OCI-LY7 (cell line): ENCODE results near the gene MAPK4. TPM values are rescaled to one million over a fixed set of nuclear protein-coding genes. Genes with fewer than 3 reads are reported as not detected.
"Not testable (repeated sequence)": the region's sequence is repeated elsewhere in the genome, so short reads cannot be mapped to it uniquely, and the experiment has no call there.

ENCODE experiments used
- Bru-seq: library from RNA; stranded (reverse); fragments of 400-500 nt; gene quantifications from one replicate; lab custom pipeline; 2021; lab: Mats Ljungman, UMichigan
- BruChase-seq, 2 experiments: library from RNA; stranded (reverse); fragments of 400-500 nt; gene quantifications; one replicate each; lab custom pipeline; 2021; lab: Mats Ljungman, UMichigan
- BruUV-seq: library from RNA; stranded (reverse); fragments of 400-500 nt; replicated peaks from 2 replicates; lab custom pipeline; 2021; lab: Mats Ljungman, UMichigan
- CTCF ChIA-PET: fragments of 300-600 bp; sonication (Branson Sonifier 250); formaldehyde crosslinking; loops from one replicate; lab custom pipeline; 2022; ENCODE audit warnings: antibody characterized with exemption; ENCODE audit not compliant: unreplicated experiment; lab: Charles Lee
- POLR2A ChIA-PET: fragments of 300-600 bp; sonication (Branson Sonifier 250); formaldehyde crosslinking; loops from one replicate; lab custom pipeline; 2022; ENCODE audit warnings: antibody characterized with exemption; lab: Charles Lee
- DNase-seq: peaks from one replicate; pipeline ENCODE4 v3.0.0-alpha.2; 2015; ENCODE audit warnings: low spot score
- H2AFZ ChIP-seq: fragments of 200-600 bp; sonication (generic), shearing (Covaris generic); 2 replicates; pipeline ENCODE4 v1.6.1; 2014; ENCODE audit warnings: mild to moderate bottlenecking, antibody characterized with exemption, low read length, moderate library complexity
- H3K27ac ChIP-seq: fragments of 200-600 bp; sonication (generic); 2 replicates; pipeline ENCODE4 v1.5.1; 2014; ENCODE audit warnings: mixed run types, low read depth, mild to moderate bottlenecking, moderate library complexity, low read length, inconsistent platforms; ENCODE audit not compliant: poor library complexity, severe bottlenecking
- H3K36me3 ChIP-seq: fragments of 200-600 bp; sonication (generic); 2 replicates; pipeline ENCODE4 v1.6.1; 2014; ENCODE audit warnings: mild to moderate bottlenecking, antibody characterized with exemption, low read length, moderate library complexity, mixed read lengths; ENCODE audit not compliant: insufficient read depth
- H3K4me1 ChIP-seq: fragments of 200-600 bp; sonication (generic); 2 replicates; pipeline ENCODE4 v1.5.1; 2014; ENCODE audit warnings: mild to moderate bottlenecking, low read length; ENCODE audit not compliant: insufficient read depth, poor library complexity, severe bottlenecking
- H3K4me2 ChIP-seq: fragments of 200-600 bp; sonication (generic); 2 replicates; pipeline ENCODE4 v1.6.1; 2014; ENCODE audit warnings: mild to moderate bottlenecking, low read length
- H3K4me3 ChIP-seq: fragments of 200-600 bp; sonication (generic); 2 replicates; pipeline ENCODE4 v1.5.1; 2014; ENCODE audit warnings: mild to moderate bottlenecking, low read depth, low read length; ENCODE audit not compliant: poor library complexity, severe bottlenecking
- H3K79me2 ChIP-seq: fragments of 200-600 bp; sonication (generic); 2 replicates; pipeline ENCODE4 v1.6.1; 2016; ENCODE audit warnings: low read depth, mild to moderate bottlenecking, low read length, moderate library complexity, mixed read lengths; ENCODE audit not compliant: insufficient read depth
- H3K9me2 ChIP-seq: fragments of 200-600 bp; sonication (generic); 2 replicates; pipeline ENCODE4 v1.6.1; 2016; ENCODE audit warnings: mild to moderate bottlenecking, low read length, mixed read lengths; ENCODE audit not compliant: insufficient read depth
- H3K9me3 ChIP-seq: fragments of 200-600 bp; sonication (generic); 2 replicates; pipeline ENCODE4 v1.6.1; 2014; ENCODE audit warnings: mild to moderate bottlenecking, mixed run types, low read length, mixed read lengths
- H4K20me1 ChIP-seq: fragments of 200-600 bp; sonication (generic); 2 replicates; pipeline ENCODE4 v1.6.1; 2014; ENCODE audit warnings: mild to moderate bottlenecking, antibody characterized with exemption, low read length, moderate library complexity, mixed read lengths; ENCODE audit not compliant: insufficient read depth
- CTCF ChIP-seq: fragments of 200-600 bp; sonication (generic); conservative IDR thresholded peaks from 2 replicates; pipeline ENCODE4 v1.5.1; 2014; ENCODE audit warnings: mild to moderate bottlenecking, antibody characterized with exemption, low read length, moderate library complexity, mixed read lengths
- EZH2phosphoT487 ChIP-seq: fragments of 200-600 bp; sonication (generic); IDR thresholded peaks from 2 replicates; pipeline ENCODE4 v1.6.1; 2018; ENCODE audit warnings: low read depth, borderline replicate concordance, mild to moderate bottlenecking, mixed run types, antibody characterized with exemption, low read length, moderate library complexity, mixed read lengths
- intact Hi-C: fragments of 100-400 bp; cut with micrococcal nuclease; formaldehyde crosslinking; loops from one replicate; pipeline ENCODE4 v1.10.0; 2022; ENCODE audit not compliant: unreplicated experiment
- long read RNA-seq: library from polyadenylated mRNA; stranded (forward); transcript quantifications from one replicate; pipeline ENCODE4 v2.0.0, GENCODE V29; 2022
- total RNA-seq, 2 experiments: library from RNA; depleted of rRNA in 1 of 2; stranded (reverse); fragments of >200 nt in 1 of 2; shearing (Covaris generic) in 1 of 2; gene quantifications; 2 replicates each; pipeline ENCODE4 v1.2.3, GENCODE V29; 2014 to 2022

The MAPK4 gene
- total RNA-seq (2014; rRNA removed; shearing (Covaris generic)) (not detected in 2 replicates), total RNA-seq (2022) (not detected in 2 replicates), Bru-seq, nascent RNA (not detected), BruChase-seq, experiment 1, labeled RNA remaining after a 6-hour chase (not detected), BruChase-seq, experiment 2, labeled RNA remaining after a 2-hour chase (not detected)
- long read RNA-seq = 0 reads

- Histone ChIP-seq H3K9me3 (no peaks in the 10 kb centered on the region), H3K4me3 (no peak within 1 kb of the TSS), H3K4me2 (no peak within 1 kb of the TSS), H3K4me1 (no peaks in the 10 kb centered on the region), H3K79me2 (no peaks in the 10 kb centered on the region), H2AFZ (no peak within 1 kb of the TSS), H3K27ac (no peak within 1 kb of the TSS), H4K20me1 (no peaks in the 10 kb centered on the region), H3K9me2 (no peaks in the 10 kb centered on the region), H3K36me3 (no peaks in the 10 kb centered on the region)
- intact Hi-C loops = no loop called here
- DNase-seq = no peak
- no TSS peak for BruUV-seq
- ChIA-PET CTCF (no interaction called here), POLR2A (no interaction called here)
- no peak for TF ChIP-seq CTCF
- TF ChIP-seq EZH2phosphoT487 = no peak
Observed at GRCh38 chr18:50559752-50560680, at the start of gene MAPK4. Gene MAPK4 (plus strand): TSS chr18:50560087. CDS start chr18:50663959, 103,872 bp downstream.

- CTCF ChIA-PET, H4K20me1 ChIP-seq, intact Hi-C loops, BruUV-seq, H3K4me2 ChIP-seq, H3K36me3 ChIP-seq, H3K27ac ChIP-seq, POLR2A ChIA-PET, H3K4me3 ChIP-seq, H3K79me2 ChIP-seq, H3K9me2 ChIP-seq, H3K4me1 ChIP-seq, H2AFZ ChIP-seq, DNase-seq, H3K9me3 ChIP-seq: not testable (repeated sequence)
Observed at GRCh38 chr18:50517277-50517676, 42.6 kb upstream of the MAPK4 start.

GRCh38 chr18:50518787-50519546 is 40.9 kb upstream of the MAPK4 start:
- Histone ChIP-seq H3K9me3 (no peaks in the 10 kb centered on the region), H3K4me3 (no peak overlapping the region), H4K20me1 (no peaks in the 10 kb centered on the region), H3K27ac (no peak overlapping the region), H3K9me2 (no peaks in the 10 kb centered on the region), H3K79me2 (no peaks in the 10 kb centered on the region), H3K4me1 (no peaks in the 10 kb centered on the region), H3K4me2 (no peak overlapping the region), H3K36me3 (no peaks in the 10 kb centered on the region), H2AFZ (no peak overlapping the region)
- ChIA-PET POLR2A (no interaction called here), CTCF (no interaction called here)
- no peak for DNase-seq
- TF ChIP-seq EZH2phosphoT487 (no peak), CTCF (no peak)
- no TSS peak for BruUV-seq
- intact Hi-C loops = no loop called here
